HepG2 (cell line): Measurements from ENCODE around the gene CLIC1. TPM values are rescaled to one million over a fixed set of nuclear protein-coding genes. Genes with fewer than 3 reads are reported as not detected.

Experiments
- CEBPG ChIP-seq: IDR thresholded peaks from 2 replicates; pipeline ENCODE4 v1.6.1; 2016
- SMAD9 ChIP-seq: sonication (generic); formaldehyde crosslinking; IDR thresholded peaks from 2 replicates; pipeline ENCODE4 v1.5.1; 2020; ENCODE audit warnings: mild to moderate bottlenecking, missing genetic modification reagents
- SUZ12 ChIP-seq: fragments of 150-350 bp; IDR thresholded peaks from 2 replicates; pipeline ENCODE4 v1.6.1; 2014; ENCODE audit warnings: low read depth, low read length
- TBX2 ChIP-seq: sonication (generic); formaldehyde crosslinking; IDR thresholded peaks from 2 replicates; pipeline ENCODE4 v1.5.0; 2020; ENCODE audit warnings: missing genetic modification reagents, mild to moderate bottlenecking, borderline replicate concordance
- ZNF430 ChIP-seq: sonication (generic); formaldehyde crosslinking; IDR thresholded peaks from 2 replicates; pipeline ENCODE4 v1.9.0; 2021; ENCODE audit warnings: mild to moderate bottlenecking, missing genetic modification reagents
- ZNF460 ChIP-seq: sonication (generic); formaldehyde crosslinking; IDR thresholded peaks from 2 replicates; pipeline ENCODE4 v1.5.1; 2020; ENCODE audit warnings: missing genetic modification reagents, mild to moderate bottlenecking, borderline replicate concordance
- ZNF746 ChIP-seq: sonication (generic); formaldehyde crosslinking; IDR thresholded peaks from 2 replicates; pipeline ENCODE4 v1.8.0; 2022; ENCODE audit warnings: mild to moderate bottlenecking, missing genetic modification reagents
- ZNF761 ChIP-seq: sonication (generic); formaldehyde crosslinking; conservative IDR thresholded peaks from 2 replicates; pipeline ENCODE4 v1.4.0; 2020; ENCODE audit warnings: mild to moderate bottlenecking, missing genetic modification reagents
- polyA plus RNA-seq, 8 experiments: library from polyadenylated mRNA; depleted of rRNA in 3 of 8; stranded (reverse) in 7 of 8; unstranded in 1 of 8; fragments of >200 nt; fragmentation: Illumina TruSeq in 4 of 8; extraction: Trizol in 4 of 8; gene quantifications; 2 replicates each; pipeline versions ENCODE4 v1.2.1 to v1.2.3, GENCODE V29; 2011 to 2016; ENCODE audit warnings: low read depth in 4 of 8, missing spikeins in 1 of 8, mixed read lengths in 1 of 8; ENCODE audit not compliant: insufficient read depth in 1 of 8
- total RNA-seq, 5 experiments: library from RNA; depleted of rRNA; stranded (reverse); fragments of >200 nt; fragmentation: Illumina TruSeq; extraction: Trizol; gene quantifications; 2 replicates each; pipeline ENCODE4 v1.2.3, GENCODE V29; 2016; ENCODE audit warnings: low read depth in 1 of 5
- TF ChIP-seq, protein P1 (sequence below): sonication (generic); formaldehyde crosslinking; IDR thresholded peaks from one replicate; pipeline ENCODE4 v1.5.1; 2020; ENCODE audit warnings: mild to moderate bottlenecking, missing genetic modification reagents; ENCODE audit errors: not compliant biosample characterization
- TF ChIP-seq, protein P2 (sequence below): sonication (generic); formaldehyde crosslinking; IDR thresholded peaks from 2 replicates; pipeline ENCODE4 v1.5.0; 2020; ENCODE audit warnings: missing genetic modification reagents, mild to moderate bottlenecking, borderline replicate concordance
- TF ChIP-seq, protein P3 (sequence below): sonication (generic); formaldehyde crosslinking; IDR thresholded peaks from 2 replicates; pipeline ENCODE4 v1.4.0; 2020; ENCODE audit warnings: missing genetic modification reagents
- TF ChIP-seq, protein P4 (sequence below): sonication (generic); formaldehyde crosslinking; IDR thresholded peaks from 2 replicates; pipeline ENCODE4 v1.4.0; 2020; ENCODE audit warnings: missing genetic modification reagents

The CLIC1 gene
- total and polyA plus RNA-seq, 2 of the 13 experiments (the other 11 are each of a cell fraction or from before 2014, with no cell fraction given), result 602 to 891 TPM

DNA sequence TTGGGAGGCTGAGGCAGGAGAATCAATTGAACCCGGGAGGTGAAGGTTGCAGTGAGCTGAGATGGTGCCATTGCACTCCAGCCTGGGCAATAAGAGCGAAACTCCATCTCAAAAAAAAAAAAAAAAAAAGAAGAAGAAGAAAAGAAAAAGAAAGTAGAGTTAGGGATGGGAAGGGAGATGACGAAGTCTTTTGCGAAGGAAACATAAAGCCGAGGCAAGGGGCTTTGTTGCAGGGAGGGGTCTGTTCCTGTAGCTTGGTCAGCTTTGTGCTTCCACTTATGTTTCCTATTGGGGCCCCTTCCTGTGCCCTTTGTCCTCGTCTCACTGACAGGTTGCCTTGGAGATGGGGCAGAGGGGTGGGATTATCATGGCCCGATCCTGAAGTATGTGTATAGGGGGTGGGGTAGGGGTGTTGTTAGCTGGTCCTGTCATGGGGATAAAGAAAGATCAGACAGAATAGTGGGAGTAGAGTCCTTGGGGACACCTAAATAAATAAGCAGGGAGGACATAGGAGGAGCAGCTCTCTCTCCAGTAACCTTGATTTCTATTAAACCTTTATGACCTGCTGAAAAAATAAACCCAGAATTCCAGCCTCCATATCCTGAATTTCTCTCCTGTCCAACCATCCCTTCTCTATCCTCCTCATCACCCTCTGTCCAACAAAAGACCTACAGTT lies 1.1 kb upstream of the CLIC1 start (continued):
- TF ChIP-seq, protein P1, sequence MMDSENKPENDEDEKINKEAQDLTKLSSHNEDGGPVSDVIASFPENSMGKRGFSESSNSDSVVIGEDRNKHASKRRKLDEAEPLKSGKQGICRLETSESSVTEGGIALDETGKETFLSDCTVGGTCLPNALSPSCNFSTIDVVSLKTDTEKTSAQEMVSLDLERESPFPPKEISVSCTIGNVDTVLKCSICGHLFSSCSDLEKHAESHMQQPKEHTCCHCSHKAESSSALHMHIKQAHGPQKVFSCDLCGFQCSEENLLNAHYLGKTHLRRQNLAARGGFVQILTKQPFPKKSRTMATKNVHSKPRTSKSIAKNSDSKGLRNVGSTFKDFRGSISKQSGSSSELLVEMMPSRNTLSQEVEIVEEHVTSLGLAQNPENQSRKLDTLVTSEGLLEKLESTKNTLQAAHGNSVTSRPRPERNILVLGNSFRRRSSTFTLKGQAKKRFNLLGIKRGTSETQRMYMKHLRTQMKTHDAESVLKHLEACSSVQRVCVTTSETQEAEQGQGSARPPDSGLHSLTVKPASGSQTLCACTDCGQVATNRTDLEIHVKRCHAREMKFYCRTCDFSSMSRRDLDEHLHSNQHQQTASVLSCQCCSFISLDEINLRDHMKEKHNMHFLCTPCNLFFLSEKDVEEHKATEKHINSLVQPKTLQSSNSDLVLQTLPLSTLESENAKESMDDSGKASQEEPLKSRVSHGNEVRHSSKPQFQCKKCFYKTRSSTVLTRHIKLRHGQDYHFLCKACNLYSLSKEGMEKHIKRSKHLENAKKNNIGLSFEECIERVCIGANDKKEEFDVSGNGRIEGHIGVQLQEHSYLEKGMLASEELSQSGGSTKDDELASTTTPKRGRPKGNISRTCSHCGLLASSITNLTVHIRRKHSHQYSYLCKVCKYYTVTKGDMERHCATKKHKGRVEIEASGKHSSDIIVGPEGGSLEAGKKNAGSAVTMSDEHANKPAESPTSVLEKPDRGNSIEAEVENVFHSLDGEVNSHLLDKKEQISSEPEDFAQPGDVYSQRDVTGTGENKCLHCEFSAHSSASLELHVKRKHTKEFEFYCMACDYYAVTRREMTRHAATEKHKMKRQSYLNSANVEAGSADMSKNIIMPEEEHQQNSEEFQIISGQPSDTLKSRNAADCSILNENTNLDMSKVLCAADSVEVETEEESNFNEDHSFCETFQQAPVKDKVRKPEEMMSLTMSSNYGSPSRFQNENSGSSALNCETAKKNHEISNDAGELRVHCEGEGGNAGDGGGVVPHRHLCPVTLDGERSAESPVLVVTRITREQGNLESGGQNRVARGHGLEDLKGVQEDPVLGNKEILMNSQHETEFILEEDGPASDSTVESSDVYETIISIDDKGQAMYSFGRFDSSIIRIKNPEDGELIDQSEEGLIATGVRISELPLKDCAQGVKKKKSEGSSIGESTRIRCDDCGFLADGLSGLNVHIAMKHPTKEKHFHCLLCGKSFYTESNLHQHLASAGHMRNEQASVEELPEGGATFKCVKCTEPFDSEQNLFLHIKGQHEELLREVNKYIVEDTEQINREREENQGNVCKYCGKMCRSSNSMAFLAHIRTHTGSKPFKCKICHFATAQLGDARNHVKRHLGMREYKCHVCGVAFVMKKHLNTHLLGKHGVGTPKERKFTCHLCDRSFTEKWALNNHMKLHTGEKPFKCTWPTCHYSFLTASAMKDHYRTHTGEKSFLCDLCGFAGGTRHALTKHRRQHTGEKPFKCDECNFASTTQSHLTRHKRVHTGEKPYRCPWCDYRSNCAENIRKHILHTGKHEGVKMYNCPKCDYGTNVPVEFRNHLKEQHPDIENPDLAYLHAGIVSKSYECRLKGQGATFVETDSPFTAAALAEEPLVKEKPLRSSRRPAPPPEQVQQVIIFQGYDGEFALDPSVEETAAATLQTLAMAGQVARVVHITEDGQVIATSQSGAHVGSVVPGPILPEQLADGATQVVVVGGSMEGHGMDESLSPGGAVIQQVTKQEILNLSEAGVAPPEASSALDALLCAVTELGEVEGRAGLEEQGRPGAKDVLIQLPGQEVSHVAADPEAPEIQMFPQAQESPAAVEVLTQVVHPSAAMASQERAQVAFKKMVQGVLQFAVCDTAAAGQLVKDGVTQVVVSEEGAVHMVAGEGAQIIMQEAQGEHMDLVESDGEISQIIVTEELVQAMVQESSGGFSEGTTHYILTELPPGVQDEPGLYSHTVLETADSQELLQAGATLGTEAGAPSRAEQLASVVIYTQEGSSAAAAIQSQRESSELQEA (CRISPR knock-in tag), result no peak
- TF ChIP-seq, protein P2, sequence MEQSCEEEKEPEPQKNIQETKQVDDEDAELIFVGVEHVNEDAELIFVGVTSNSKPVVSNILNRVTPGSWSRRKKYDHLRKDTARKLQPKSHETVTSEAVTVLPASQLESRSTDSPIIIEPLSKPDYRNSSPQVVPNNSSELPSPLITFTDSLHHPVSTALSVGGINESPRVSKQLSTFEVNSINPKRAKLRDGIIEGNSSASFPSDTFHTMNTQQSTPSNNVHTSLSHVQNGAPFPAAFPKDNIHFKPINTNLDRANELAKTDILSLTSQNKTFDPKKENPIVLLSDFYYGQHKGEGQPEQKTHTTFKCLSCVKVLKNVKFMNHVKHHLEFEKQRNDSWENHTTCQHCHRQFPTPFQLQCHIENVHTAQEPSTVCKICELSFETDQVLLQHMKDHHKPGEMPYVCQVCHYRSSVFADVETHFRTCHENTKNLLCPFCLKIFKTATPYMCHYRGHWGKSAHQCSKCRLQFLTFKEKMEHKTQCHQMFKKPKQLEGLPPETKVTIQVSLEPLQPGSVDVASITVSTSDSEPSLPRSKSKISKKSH (CRISPR knock-in tag), result no peak
- peak; percentile 83 for TF ChIP-seq TBX2
- TF ChIP-seq SUZ12, result no peak
- TF ChIP-seq, protein P3, sequence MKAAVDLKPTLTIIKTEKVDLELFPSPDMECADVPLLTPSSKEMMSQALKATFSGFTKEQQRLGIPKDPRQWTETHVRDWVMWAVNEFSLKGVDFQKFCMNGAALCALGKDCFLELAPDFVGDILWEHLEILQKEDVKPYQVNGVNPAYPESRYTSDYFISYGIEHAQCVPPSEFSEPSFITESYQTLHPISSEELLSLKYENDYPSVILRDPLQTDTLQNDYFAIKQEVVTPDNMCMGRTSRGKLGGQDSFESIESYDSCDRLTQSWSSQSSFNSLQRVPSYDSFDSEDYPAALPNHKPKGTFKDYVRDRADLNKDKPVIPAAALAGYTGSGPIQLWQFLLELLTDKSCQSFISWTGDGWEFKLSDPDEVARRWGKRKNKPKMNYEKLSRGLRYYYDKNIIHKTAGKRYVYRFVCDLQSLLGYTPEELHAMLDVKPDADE (CRISPR knock-in tag), result 0 out of 2 replicates have a peak, but pooled peaks have one; percentile 53
- no peak for TF ChIP-seq ZNF430
- peak; percentile 21; the same call in 1 of the 2 replicates for TF ChIP-seq CEBPG (CRISPR knock-in tag)
- TF ChIP-seq ZNF460 (CRISPR knock-in tag), result peak; percentile 84; the same call in 1 of the 2 replicates
- no peak for TF ChIP-seq ZNF761
- peak; percentile 92 for TF ChIP-seq ZNF746 (CRISPR knock-in tag)
- TF ChIP-seq, protein P4, sequence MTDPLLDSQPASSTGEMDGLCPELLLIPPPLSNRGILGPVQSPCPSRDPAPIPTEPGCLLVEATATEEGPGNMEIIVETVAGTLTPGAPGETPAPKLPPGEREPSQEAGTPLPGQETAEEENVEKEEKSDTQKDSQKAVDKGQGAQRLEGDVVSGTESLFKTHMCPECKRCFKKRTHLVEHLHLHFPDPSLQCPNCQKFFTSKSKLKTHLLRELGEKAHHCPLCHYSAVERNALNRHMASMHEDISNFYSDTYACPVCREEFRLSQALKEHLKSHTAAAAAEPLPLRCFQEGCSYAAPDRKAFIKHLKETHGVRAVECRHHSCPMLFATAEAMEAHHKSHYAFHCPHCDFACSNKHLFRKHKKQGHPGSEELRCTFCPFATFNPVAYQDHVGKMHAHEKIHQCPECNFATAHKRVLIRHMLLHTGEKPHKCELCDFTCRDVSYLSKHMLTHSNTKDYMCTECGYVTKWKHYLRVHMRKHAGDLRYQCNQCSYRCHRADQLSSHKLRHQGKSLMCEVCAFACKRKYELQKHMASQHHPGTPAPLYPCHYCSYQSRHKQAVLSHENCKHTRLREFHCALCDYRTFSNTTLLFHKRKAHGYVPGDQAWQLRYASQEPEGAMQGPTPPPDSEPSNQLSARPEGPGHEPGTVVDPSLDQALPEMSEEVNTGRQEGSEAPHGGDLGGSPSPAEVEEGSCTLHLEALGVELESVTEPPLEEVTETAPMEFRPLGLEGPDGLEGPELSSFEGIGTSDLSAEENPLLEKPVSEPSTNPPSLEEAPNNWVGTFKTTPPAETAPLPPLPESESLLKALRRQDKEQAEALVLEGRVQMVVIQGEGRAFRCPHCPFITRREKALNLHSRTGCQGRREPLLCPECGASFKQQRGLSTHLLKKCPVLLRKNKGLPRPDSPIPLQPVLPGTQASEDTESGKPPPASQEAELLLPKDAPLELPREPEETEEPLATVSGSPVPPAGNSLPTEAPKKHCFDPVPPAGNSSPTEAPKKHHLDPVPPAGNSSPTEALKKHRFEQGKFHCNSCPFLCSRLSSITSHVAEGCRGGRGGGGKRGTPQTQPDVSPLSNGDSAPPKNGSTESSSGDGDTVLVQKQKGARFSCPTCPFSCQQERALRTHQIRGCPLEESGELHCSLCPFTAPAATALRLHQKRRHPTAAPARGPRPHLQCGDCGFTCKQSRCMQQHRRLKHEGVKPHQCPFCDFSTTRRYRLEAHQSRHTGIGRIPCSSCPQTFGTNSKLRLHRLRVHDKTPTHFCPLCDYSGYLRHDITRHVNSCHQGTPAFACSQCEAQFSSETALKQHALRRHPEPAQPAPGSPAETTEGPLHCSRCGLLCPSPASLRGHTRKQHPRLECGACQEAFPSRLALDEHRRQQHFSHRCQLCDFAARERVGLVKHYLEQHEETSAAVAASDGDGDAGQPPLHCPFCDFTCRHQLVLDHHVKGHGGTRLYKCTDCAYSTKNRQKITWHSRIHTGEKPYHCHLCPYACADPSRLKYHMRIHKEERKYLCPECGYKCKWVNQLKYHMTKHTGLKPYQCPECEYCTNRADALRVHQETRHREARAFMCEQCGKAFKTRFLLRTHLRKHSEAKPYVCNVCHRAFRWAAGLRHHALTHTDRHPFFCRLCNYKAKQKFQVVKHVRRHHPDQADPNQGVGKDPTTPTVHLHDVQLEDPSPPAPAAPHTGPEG (CRISPR knock-in tag), result no peak
- no peak for TF ChIP-seq SMAD9
